H9 (cell line): ENCODE measurements around the gene TMEM202. TPM values are rescaled to one million over a fixed set of nuclear protein-coding genes. Genes with fewer than 3 reads are reported as not detected.
A peak's percentile ranks its signal among the peaks of the same experiment; 100 is the strongest.

Experiments used
- DNase-seq: peaks from one replicate; pipeline ENCODE4 v3.0.0-alpha.2; 2017
- H2AFZ ChIP-seq: one replicate; pipeline ENCODE4 v1.6.1; 2013; ENCODE audit warnings: mild to moderate bottlenecking, low read length, control low read depth, moderate library complexity
- H2AK5ac ChIP-seq: 2 replicates; pipeline ENCODE4 v1.6.1; 2013; ENCODE audit warnings: low read length, control low read depth, mixed read lengths; ENCODE audit not compliant: insufficient read length
- H2BK120ac ChIP-seq: one replicate; pipeline ENCODE4 v1.6.1; 2013; ENCODE audit warnings: low read depth, mild to moderate bottlenecking, low read length, control low read depth, inconsistent platforms; ENCODE audit not compliant: poor library complexity, severe bottlenecking
- H2BK12ac ChIP-seq: 2 replicates; pipeline ENCODE4 v1.6.1; 2013; ENCODE audit warnings: low read length, control low read depth, mixed read lengths, low read depth; ENCODE audit not compliant: insufficient read length
- H2BK15ac ChIP-seq: 2 replicates; pipeline ENCODE4 v1.6.1; 2013; ENCODE audit warnings: low read depth, low read length, control low read depth
- H2BK20ac ChIP-seq: one replicate; pipeline ENCODE4 v1.6.1; 2013; ENCODE audit warnings: low read depth, mild to moderate bottlenecking, low read length, control low read depth, inconsistent platforms; ENCODE audit not compliant: poor library complexity, severe bottlenecking
- H2BK5ac ChIP-seq: 2 replicates; pipeline ENCODE4 v1.6.1; 2013; ENCODE audit warnings: low read length, control low read depth, mixed read lengths; ENCODE audit not compliant: insufficient read length
- H3K14ac ChIP-seq: 2 replicates; pipeline ENCODE4 v1.6.1; 2013; ENCODE audit warnings: low read length, control low read depth; ENCODE audit not compliant: insufficient read depth
- H3K18ac ChIP-seq: 2 replicates; pipeline ENCODE4 v1.6.1; 2013; ENCODE audit warnings: low read depth, mild to moderate bottlenecking, mixed read lengths, low read length, control low read depth; ENCODE audit not compliant: insufficient read length
- H3K23ac ChIP-seq: 2 replicates; pipeline ENCODE4 v1.6.1; 2013; ENCODE audit warnings: low read length, control low read depth, mixed read lengths, low read depth; ENCODE audit not compliant: insufficient read length
- H3K23me2 ChIP-seq: 2 replicates; pipeline ENCODE4 v1.6.1; 2013; ENCODE audit warnings: low read depth, mild to moderate bottlenecking, mixed read lengths, low read length, control low read depth; ENCODE audit not compliant: insufficient read length, poor library complexity, severe bottlenecking
- H3K27ac ChIP-seq: 2 replicates; pipeline ENCODE4 v1.5.1; 2013; ENCODE audit warnings: low read length, control low read depth, mixed read lengths, low read depth; ENCODE audit not compliant: insufficient read length
- H3K27me3 ChIP-seq: 2 replicates; pipeline ENCODE4 v1.6.1; 2013; ENCODE audit warnings: low read length, control low read depth, inconsistent platforms; ENCODE audit not compliant: insufficient read depth
- H3K4ac ChIP-seq: 2 replicates; pipeline ENCODE4 v1.6.1; 2013; ENCODE audit warnings: low read depth, mild to moderate bottlenecking, control low read depth, inconsistent platforms, low read length, moderate library complexity
- H3K4me1 ChIP-seq: 2 replicates; pipeline ENCODE4 v1.6.1; 2013; ENCODE audit warnings: low read length, control low read depth, inconsistent platforms; ENCODE audit not compliant: insufficient read depth
- H3K4me2 ChIP-seq: 2 replicates; pipeline ENCODE4 v1.6.1; 2013; ENCODE audit warnings: low read length, control low read depth, mixed read lengths; ENCODE audit not compliant: insufficient read length, insufficient read depth
- H3K56ac ChIP-seq: 2 replicates; pipeline ENCODE4 v1.6.1; 2013; ENCODE audit warnings: low read depth, mild to moderate bottlenecking, mixed read lengths, low read length, control low read depth; ENCODE audit not compliant: insufficient read length
- H3K79me1 ChIP-seq: 2 replicates; pipeline ENCODE4 v1.6.1; 2013; ENCODE audit warnings: low read depth, mild to moderate bottlenecking, moderate library complexity, low read length, control low read depth, inconsistent platforms; ENCODE audit not compliant: insufficient read depth, poor library complexity, severe bottlenecking
- H3K79me2 ChIP-seq: 2 replicates; pipeline ENCODE4 v1.6.1; 2013; ENCODE audit warnings: low read length, control low read depth, inconsistent platforms; ENCODE audit not compliant: insufficient read depth
- H3K9ac ChIP-seq: 2 replicates; pipeline ENCODE4 v1.6.1; 2013; ENCODE audit warnings: low read length, control low read depth, mixed read lengths; ENCODE audit not compliant: insufficient read length; ENCODE audit errors: extremely low read depth
- H3K9me3 ChIP-seq: one replicate; pipeline ENCODE4 v1.6.1; 2013; ENCODE audit warnings: low read depth, low read length, inconsistent platforms; ENCODE audit not compliant: control insufficient read depth
- H3T11ph ChIP-seq: one replicate; pipeline ENCODE4 v1.6.1; 2013; ENCODE audit warnings: mild to moderate bottlenecking, low read length, control low read depth, inconsistent platforms
- H4K20me1 ChIP-seq: one replicate; pipeline ENCODE4 v1.6.1; 2013; ENCODE audit not compliant: control insufficient read depth, insufficient read length, insufficient read depth
- H4K5ac ChIP-seq: 2 replicates; pipeline ENCODE4 v1.6.1; 2013; ENCODE audit warnings: low read depth, mild to moderate bottlenecking, mixed read lengths, low read length, control low read depth; ENCODE audit not compliant: insufficient read length
- H4K8ac ChIP-seq: replicated peaks from 2 replicates; pipeline ENCODE4 v1.6.1; 2013; ENCODE audit warnings: low read length, control low read depth, mixed read lengths, low read depth; ENCODE audit not compliant: insufficient read length
- H4K91ac ChIP-seq: 2 replicates; pipeline ENCODE4 v1.6.1; 2013; ENCODE audit warnings: low read depth, mild to moderate bottlenecking, moderate library complexity, mixed read lengths, low read length, control low read depth; ENCODE audit not compliant: insufficient read length
- H3K27ac Mint-ChIP-seq, 3 experiments: 2 replicates in 2 of 3; 3 replicates in 1 of 3; pipeline ENCODE4 v1.8.0; 2020 to 2021; ENCODE audit warnings: mixed read lengths in 3 of 3, mild to moderate bottlenecking in 1 of 3, moderate library complexity in 1 of 3
- H3K27me3 Mint-ChIP-seq: 2 replicates; pipeline ENCODE4 v1.8.0; 2021; ENCODE audit warnings: low read depth, mild to moderate bottlenecking, moderate library complexity, mixed read lengths
- H3K36me3 Mint-ChIP-seq, 3 experiments: 2 replicates in 2 of 3; 3 replicates in 1 of 3; pipeline ENCODE4 v1.8.0; 2020 to 2021; ENCODE audit warnings: low read depth in 3 of 3, mixed read lengths in 3 of 3; ENCODE audit not compliant: insufficient read depth in 1 of 3
- H3K4me1 Mint-ChIP-seq, 2 experiments: 2 replicates each; pipeline ENCODE4 v1.8.0; 2020; ENCODE audit warnings: mixed read lengths in 2 of 2
- H3K4me3 Mint-ChIP-seq, 2 experiments: 2 replicates in 1 of 2; 3 replicates in 1 of 2; pipeline ENCODE4 v1.8.0; 2020 to 2021; ENCODE audit warnings: mild to moderate bottlenecking in 2 of 2, mixed read lengths in 2 of 2, moderate library complexity in 1 of 2
- H3K9me3 Mint-ChIP-seq, 2 experiments: 2 replicates in 1 of 2; 3 replicates in 1 of 2; pipeline ENCODE4 v1.8.0; 2020; ENCODE audit warnings: mild to moderate bottlenecking in 2 of 2, mixed read lengths in 2 of 2, moderate library complexity in 1 of 2
- WGBS: extraction: QIAGEN DNeasy Blood & Tissue Kit; methylation state at CpG from one replicate; pipeline ENCODE4 v1.1.7; 2013; ENCODE audit warnings: missing lambda C conversion rate, low lambda C conversion rate, mixed read lengths; ENCODE audit not compliant: insufficient read length; ENCODE audit errors: extremely low coverage; 5-methylcytosine and 5-hydroxymethylcytosine counted together
- total RNA-seq: library from RNA; stranded (reverse); gene quantifications from 2 replicates; pipeline ENCODE4 v1.2.1, GENCODE V29; 2021
- TF ChIP-seq, protein P1 (sequence below): fragments of 200-600 bp; sonication (generic); conservative IDR thresholded peaks from 3 replicates; pipeline ENCODE4 v1.8.0; 2021; ENCODE audit warnings: antibody characterized with exemption, mild to moderate bottlenecking

TMEM202 gene
- total RNA-seq, 1 experiment from 2014 or later = not detected

DNA sequence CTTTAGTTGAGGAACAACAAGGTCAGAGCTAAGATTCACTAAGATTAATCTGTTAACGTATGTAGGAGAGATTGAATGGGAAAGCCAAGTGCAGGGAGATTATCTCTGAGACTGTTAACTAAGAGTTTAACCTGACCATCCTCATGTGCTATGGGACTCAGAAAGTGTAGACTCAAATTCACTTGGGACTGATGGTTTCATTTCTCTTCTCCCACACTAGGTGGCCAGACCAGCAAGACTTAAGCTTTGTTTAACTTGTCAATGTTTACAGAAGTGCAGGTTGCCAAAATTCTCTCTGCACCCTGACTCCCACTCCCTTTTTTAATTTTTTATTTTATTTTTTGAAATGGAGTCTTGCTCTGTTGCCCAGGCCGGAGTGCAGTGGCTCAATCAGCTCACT is 16.0 kb upstream of the TMEM202 start:
- H3K27ac ChIP-seq = no peak overlapping the region
- H3K4me1 Mint-ChIP-seq = no peaks in the 10 kb centered on the region
- H2BK5ac ChIP-seq = no peak overlapping the region
- no peak overlapping the region for H3K4me3 Mint-ChIP-seq
- H3K9ac ChIP-seq = no peak overlapping the region
- no peaks in the 10 kb centered on the region for H3K23me2 ChIP-seq
- no peaks in the 10 kb centered on the region for H3K27me3 ChIP-seq
- H3K4me2 ChIP-seq = no peak overlapping the region
- no peak overlapping the region for H2BK120ac ChIP-seq
- H3K18ac ChIP-seq = no peak overlapping the region
- no CpG with 5 or more reads among the region's 2 CpGs for WGBS
- no peak overlapping the region for H3T11ph ChIP-seq
- no peak overlapping the region for H4K5ac ChIP-seq
- no peak overlapping the region for H4K8ac ChIP-seq
- H3K27me3 Mint-ChIP-seq = peaks cover 30% of the 10 kb centered on the region
- no peaks in the 10 kb centered on the region for H3K79me2 ChIP-seq
- no peak overlapping the region for H3K56ac ChIP-seq
- H3K14ac ChIP-seq = no peak overlapping the region
- no peak for DNase-seq
- no peaks in the 10 kb centered on the region for H4K20me1 ChIP-seq
- no peak overlapping the region for H2AK5ac ChIP-seq
- no peaks in the 10 kb centered on the region for H3K9me3 ChIP-seq
- no peaks in the 10 kb centered on the region for H3K79me1 ChIP-seq
- TF ChIP-seq, protein P1, sequence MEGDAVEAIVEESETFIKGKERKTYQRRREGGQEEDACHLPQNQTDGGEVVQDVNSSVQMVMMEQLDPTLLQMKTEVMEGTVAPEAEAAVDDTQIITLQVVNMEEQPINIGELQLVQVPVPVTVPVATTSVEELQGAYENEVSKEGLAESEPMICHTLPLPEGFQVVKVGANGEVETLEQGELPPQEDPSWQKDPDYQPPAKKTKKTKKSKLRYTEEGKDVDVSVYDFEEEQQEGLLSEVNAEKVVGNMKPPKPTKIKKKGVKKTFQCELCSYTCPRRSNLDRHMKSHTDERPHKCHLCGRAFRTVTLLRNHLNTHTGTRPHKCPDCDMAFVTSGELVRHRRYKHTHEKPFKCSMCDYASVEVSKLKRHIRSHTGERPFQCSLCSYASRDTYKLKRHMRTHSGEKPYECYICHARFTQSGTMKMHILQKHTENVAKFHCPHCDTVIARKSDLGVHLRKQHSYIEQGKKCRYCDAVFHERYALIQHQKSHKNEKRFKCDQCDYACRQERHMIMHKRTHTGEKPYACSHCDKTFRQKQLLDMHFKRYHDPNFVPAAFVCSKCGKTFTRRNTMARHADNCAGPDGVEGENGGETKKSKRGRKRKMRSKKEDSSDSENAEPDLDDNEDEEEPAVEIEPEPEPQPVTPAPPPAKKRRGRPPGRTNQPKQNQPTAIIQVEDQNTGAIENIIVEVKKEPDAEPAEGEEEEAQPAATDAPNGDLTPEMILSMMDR = peak; percentile 35; the same call in 2 of the 3 replicates
- no peak overlapping the region for H2BK12ac ChIP-seq
- H3K23ac ChIP-seq = no peak overlapping the region
- H2BK20ac ChIP-seq = no peak overlapping the region
- H4K91ac ChIP-seq = no peak overlapping the region
- no peak overlapping the region for H3K27ac Mint-ChIP-seq
- H3K36me3 Mint-ChIP-seq = no peaks in the 10 kb centered on the region
- no peak overlapping the region for H2BK15ac ChIP-seq
- no peaks in the 10 kb centered on the region for H3K9me3 Mint-ChIP-seq
- no peak overlapping the region for H2AFZ ChIP-seq
- no peak overlapping the region for H3K4ac ChIP-seq
- H3K4me1 ChIP-seq = no peaks in the 10 kb centered on the region
